HFF-Myc (cell line): ENCODE data around the gene SAPCD2.

ENCODE experiments used
- DNase-seq: peaks from one replicate; pipeline ENCODE4 v3.0.0-alpha.2; 2011; ENCODE audit warnings: low read depth; ENCODE audit errors: extremely low read depth
- H3K4me3 ChIP-seq: replicated peaks from 2 replicates; pipeline ENCODE4 v1.5.1; 2011; ENCODE audit warnings: low read depth, mild to moderate bottlenecking, control low read depth, low read length
- TF ChIP-seq, protein P1 (sequence below): IDR thresholded peaks from 2 replicates; pipeline ENCODE4 v1.5.1; 2012; ENCODE audit warnings: mild to moderate bottlenecking, low read depth, low read length, control low read depth; ENCODE audit errors: missing control alignments

The SAPCD2 gene

DNA sequence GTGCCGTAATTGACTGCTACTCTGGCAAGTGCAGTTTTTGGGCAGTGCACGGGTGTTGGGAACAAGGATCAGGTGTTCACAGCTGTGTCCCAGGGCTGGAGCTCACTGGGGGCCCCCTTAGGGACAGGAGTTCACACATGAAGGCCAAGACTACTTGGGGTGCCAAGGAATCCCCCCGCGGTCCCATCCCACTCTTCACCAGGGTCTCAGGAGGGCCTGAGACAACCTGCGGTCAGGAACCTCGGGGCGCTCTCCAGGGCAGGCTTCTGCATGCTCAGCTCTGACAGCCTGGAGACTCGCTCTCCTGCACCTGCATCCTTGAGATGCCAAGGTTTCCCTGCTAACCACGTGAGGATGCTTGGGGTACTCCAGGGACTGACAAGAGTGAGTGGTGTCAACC lies 14.2 kb upstream of the SAPCD2 start:
- DNase-seq = no peak
- H3K4me3 ChIP-seq = no peak overlapping the region

DNA sequence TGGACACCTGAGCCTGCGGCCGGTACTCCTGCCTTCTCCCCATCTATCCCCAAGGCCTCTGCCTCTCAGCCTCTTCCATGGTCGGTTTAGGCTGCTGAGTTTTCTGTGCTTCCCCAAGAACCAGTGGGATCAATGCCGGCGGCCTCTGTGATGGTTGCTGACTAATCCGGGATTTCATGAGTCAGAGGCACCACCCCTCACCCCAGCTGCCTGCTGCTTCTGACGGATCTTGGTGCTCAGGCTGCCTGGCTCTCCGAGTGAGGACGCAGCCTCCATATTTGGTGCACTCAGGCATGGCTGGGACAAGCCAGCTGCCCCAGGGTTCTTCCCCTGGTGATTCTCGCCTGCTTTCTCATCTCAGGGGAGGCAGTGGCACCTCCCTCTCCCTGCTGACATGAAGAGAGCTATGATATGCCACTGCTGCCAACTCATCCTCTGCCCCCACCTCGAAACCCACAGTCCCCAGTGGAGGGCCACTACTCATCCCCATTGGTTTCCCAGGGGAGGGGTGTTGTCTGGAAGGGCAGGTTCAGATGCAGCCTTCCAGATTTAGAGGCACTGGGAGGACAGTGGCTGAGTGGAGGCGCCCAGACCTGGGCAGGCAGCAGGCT lies 13.1 kb upstream of the SAPCD2 start:
- no peak overlapping the region for H3K4me3 ChIP-seq
- DNase-seq = peak; percentile 89
- TF ChIP-seq, protein P1, sequence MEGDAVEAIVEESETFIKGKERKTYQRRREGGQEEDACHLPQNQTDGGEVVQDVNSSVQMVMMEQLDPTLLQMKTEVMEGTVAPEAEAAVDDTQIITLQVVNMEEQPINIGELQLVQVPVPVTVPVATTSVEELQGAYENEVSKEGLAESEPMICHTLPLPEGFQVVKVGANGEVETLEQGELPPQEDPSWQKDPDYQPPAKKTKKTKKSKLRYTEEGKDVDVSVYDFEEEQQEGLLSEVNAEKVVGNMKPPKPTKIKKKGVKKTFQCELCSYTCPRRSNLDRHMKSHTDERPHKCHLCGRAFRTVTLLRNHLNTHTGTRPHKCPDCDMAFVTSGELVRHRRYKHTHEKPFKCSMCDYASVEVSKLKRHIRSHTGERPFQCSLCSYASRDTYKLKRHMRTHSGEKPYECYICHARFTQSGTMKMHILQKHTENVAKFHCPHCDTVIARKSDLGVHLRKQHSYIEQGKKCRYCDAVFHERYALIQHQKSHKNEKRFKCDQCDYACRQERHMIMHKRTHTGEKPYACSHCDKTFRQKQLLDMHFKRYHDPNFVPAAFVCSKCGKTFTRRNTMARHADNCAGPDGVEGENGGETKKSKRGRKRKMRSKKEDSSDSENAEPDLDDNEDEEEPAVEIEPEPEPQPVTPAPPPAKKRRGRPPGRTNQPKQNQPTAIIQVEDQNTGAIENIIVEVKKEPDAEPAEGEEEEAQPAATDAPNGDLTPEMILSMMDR = no peak

More for the DNA sequence above, 14.2 kb upstream of the SAPCD2 start:
- TF ChIP-seq, protein P1 = no peak

DNA sequence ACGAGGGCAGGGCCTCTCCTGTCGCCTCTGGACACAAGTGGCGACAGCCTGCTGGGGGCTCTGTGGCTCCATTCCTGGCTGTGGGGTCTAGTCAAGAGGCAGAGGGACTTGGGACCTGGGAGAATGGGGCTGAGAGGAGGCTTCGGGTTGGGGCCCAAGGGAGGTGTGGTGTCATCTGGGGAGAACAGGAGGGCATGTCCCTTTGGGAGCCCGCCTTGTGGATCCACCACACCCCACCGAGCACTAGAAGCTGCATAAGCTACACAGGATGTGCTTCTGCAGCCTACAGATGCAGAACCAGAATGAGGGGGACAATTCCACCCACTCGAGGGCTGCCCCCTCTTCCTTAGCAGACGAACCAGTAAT lies 12.6 kb upstream of the SAPCD2 start:
- TF ChIP-seq, protein P1 = no peak
- no peak overlapping the region for H3K4me3 ChIP-seq
- DNase-seq = no peak

DNA sequence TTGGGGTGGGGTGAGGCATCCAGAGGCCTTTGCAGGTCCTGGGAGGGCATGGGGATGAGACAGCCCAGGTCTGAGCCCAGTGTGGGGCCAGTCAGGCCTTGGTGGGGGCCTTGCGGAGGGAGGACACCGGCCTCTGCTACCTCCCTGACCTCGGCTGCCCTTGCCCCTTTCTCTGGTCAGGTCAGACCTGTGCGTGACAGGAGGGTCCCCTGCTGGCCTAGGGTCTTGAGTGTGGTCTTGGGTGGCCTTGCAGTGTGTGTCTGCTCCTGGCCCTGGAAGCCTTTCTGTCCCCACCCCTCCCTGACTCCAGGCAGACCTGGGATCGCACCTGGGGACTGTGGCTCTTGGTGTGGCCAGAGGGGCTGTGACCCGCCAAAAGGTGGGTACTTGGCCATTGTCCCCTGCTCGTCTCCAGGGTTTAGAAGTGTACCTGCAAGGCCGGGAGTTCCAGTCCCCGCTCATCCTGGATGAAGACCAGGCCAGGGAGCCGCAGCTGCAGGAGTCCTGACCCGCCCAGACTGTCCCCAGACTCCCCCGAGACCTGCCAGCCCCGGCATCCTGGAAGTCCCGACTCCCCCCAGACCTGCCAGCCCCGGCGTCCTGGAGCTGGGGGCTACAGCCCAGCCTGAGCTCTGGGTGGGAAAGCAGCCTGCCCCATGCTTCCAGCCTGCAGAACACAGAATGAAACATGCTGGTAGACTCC lies 12.0 kb upstream of the SAPCD2 start:
- H3K4me3 ChIP-seq = no peak overlapping the region
- TF ChIP-seq, protein P1 = no peak
- no peak for DNase-seq

DNA sequence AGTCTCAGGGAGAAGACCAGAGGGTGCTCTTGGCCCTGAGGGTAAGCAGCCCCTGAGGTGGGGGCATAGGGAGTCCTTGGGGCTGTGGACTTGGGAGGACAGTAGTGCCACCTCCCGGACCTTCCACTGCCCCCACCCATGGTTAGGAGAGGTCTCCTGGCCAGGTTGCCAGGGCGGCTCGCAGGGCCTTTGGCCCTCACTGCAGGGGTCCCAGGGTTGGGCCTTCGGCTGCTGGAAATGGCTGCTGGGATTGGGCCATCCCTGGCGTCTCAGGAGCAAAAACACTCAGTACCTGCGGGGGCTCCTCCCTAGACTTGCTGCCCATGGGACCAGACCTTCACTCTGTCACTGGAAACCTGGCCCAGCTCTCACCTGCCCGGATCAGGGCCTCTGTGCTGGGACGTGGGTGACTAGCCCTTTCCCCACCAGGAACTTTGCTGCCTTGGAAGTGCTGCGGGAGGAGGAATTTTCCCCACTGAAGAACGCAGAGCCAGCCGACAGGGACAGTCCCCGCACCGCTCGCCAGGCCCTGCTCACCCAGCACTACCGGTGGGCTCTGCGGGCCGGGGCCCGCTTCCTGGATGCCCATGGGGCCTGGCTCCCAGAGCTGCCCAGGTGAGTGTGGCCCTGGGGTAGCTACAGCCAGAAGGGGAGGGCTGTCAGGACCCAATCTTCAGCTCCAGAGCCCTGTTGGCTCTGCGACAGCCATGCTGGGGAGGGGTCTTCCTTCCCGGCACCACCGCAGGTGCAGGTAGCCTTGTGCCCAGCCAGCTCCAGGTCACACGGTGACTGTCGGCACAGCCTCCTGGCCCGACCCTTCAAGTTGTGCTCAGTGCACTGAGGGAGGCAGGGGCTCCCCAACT lies 10.1 kb upstream of the SAPCD2 start:
- TF ChIP-seq, protein P1 = no peak
- DNase-seq = no peak
- no peak overlapping the region for H3K4me3 ChIP-seq

DNA sequence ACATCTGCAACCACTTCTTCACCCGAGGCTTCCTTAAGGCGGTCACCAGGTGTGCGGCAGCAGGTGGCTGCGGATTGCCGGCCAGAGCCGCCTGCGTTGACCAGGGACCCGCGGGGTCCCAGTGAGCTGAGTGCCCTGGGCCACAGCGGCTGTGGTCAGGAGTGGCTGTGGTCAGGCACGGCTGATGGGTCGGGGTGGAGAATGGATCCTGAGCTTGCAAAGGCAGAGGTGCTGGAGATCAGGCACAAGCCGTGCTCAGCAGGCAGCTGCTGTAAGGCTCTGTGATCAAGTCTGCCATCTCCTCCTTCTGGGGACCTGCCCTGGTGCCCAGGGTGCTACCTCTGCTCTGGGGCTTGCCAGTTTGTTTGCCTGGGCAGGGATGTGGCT lies 9.0 kb upstream of the SAPCD2 start:
- no peak for DNase-seq
- H3K4me3 ChIP-seq = no peak overlapping the region
- TF ChIP-seq, protein P1 = no peak
